PC-9 (cell line): ENCODE measurements around the gene SDK1. TPM values are rescaled to one million over a fixed set of nuclear protein-coding genes. Genes with fewer than 3 reads are reported as not detected.
"Not testable (repeated sequence)": the region's sequence is repeated elsewhere in the genome, so short reads cannot be mapped to it uniquely, and the experiment has no call there.

Experiments used
- BruUV-seq: library from RNA; stranded (reverse); fragments of 400-500 nt; replicated peaks from 2 replicates; lab custom pipeline; 2021; lab: Mats Ljungman, UMichigan
- CTCF ChIA-PET: fragments of 300-600 bp; sonication (Branson Sonifier 250); formaldehyde crosslinking; loops from one replicate; lab custom pipeline; 2022; ENCODE audit warnings: antibody characterized with exemption; lab: Charles Lee
- POLR2A ChIA-PET: fragments of 300-600 bp; sonication (Branson Sonifier 250); formaldehyde crosslinking; loops from one replicate; lab custom pipeline; 2022; ENCODE audit warnings: antibody characterized with exemption; ENCODE audit not compliant: unreplicated experiment; lab: Charles Lee
- DNase-seq, 2 experiments: peaks; one replicate each; pipeline versions ENCODE4 v3.0.0 to v3.0.0-alpha.2; 2015 to 2022; ENCODE audit warnings: mixed read lengths in 1 of 2
- H2AFZ ChIP-seq: fragments of 200-600 bp; sonication (generic); 2 replicates; pipeline ENCODE4 v1.8.1; 2017; ENCODE audit warnings: antibody characterized with exemption
- H3F3A ChIP-seq: fragments of 200-600 bp; sonication (generic); 2 replicates; pipeline ENCODE4 v1.8.1; 2017; ENCODE audit warnings: antibody characterized with exemption, mild to moderate bottlenecking, low read depth; ENCODE audit not compliant: insufficient read depth
- H3K27ac ChIP-seq: fragments of 200-600 bp; sonication (generic); 2 replicates; pipeline ENCODE4 v1.6.1; 2016; ENCODE audit warnings: mixed run types
- H3K27me3 ChIP-seq: fragments of 200-600 bp; sonication (generic); 2 replicates; pipeline ENCODE4 v1.6.1; 2016; ENCODE audit warnings: low read depth, mixed run types; ENCODE audit not compliant: insufficient read depth
- H3K36me3 ChIP-seq: fragments of 200-600 bp; sonication (generic); 2 replicates; pipeline ENCODE4 v1.6.1; 2016; ENCODE audit warnings: low read depth, mixed run types
- H3K4me1 ChIP-seq: fragments of 200-600 bp; sonication (generic); replicated peaks from 2 replicates; pipeline ENCODE4 v1.6.1; 2016; ENCODE audit warnings: mixed run types; ENCODE audit not compliant: insufficient read depth
- H3K4me2 ChIP-seq: fragments of 200-600 bp; sonication (generic); 2 replicates; pipeline ENCODE4 v1.6.1; 2017; ENCODE audit warnings: mixed run types
- H3K4me3 ChIP-seq: fragments of 200-600 bp; sonication (generic); 2 replicates; pipeline ENCODE4 v1.6.1; 2016; ENCODE audit warnings: mixed run types
- H3K79me2 ChIP-seq: fragments of 200-600 bp; sonication (generic); 2 replicates; pipeline ENCODE4 v1.6.1; 2017; ENCODE audit warnings: low read depth, mixed run types
- H3K9me2 ChIP-seq: fragments of 200-600 bp; sonication (generic); 2 replicates; pipeline ENCODE4 v1.8.1; 2017; ENCODE audit warnings: mild to moderate bottlenecking; ENCODE audit not compliant: insufficient read depth
- H3K9me3 ChIP-seq: fragments of 200-600 bp; sonication (generic); 2 replicates; pipeline ENCODE4 v1.8.1; 2016; ENCODE audit warnings: low read depth; ENCODE audit not compliant: insufficient read depth
- H4K20me1 ChIP-seq: fragments of 200-600 bp; sonication (generic); 2 replicates; pipeline ENCODE4 v1.8.1; 2017; ENCODE audit not compliant: insufficient read depth
- EZH2 ChIP-seq: fragments of 200-600 bp; sonication (generic); IDR thresholded peaks from 2 replicates; pipeline ENCODE4 v1.8.0; 2017; ENCODE audit warnings: antibody characterized with exemption, low read depth
- intact Hi-C: fragments of 100-400 bp; cut with micrococcal nuclease; formaldehyde crosslinking; loops from one replicate; pipeline ENCODE4 v1.10.0; 2022; ENCODE audit not compliant: unreplicated experiment
- total RNA-seq: library from RNA; stranded (reverse); gene quantifications from 2 replicates; pipeline ENCODE4 v1.2.3, GENCODE V29; 2021
- TF ChIP-seq, protein P1 (sequence below): fragments of 200-600 bp; sonication (generic); conservative IDR thresholded peaks from 2 replicates; pipeline ENCODE4 v1.6.1; 2017; ENCODE audit warnings: mixed run types, antibody characterized with exemption, mild to moderate bottlenecking, moderate library complexity

Gene SDK1
- total RNA-seq, 1 experiment from 2014 or later: not detected

DNA sequence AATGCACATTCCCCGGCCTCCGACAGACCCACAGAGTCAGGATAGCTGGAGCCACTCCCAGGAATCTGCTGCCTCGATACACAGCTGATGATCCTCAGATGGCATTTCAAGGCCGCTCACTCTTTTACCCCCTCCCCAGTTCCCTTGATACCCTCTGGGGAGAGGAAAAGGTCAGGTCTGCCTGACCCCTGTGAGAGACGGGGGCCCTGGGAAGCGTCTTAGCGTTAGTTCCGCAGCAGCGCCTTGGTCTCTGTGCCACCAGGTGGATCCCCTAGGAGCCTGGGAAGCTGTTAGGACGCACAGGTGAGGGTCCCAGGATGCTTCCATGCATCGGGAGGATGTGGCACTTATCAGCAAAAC, 960.5 kb downstream of the SDK1 start:
- no peaks in the 10 kb centered on the region for H4K20me1 ChIP-seq
- no peak overlapping the region for H3K27ac ChIP-seq
- H2AFZ ChIP-seq: no peak overlapping the region
- ChIA-PET POLR2A (interaction anchor here (0.6 kb wide), 1 partner anchor 14 kb away, joined by 5 read pairs; no protein-coding TSS in a partner anchor), CTCF (no interaction called here)
- no peak overlapping the region for H3K4me2 ChIP-seq
- no peaks in the 10 kb centered on the region for H3K9me2 ChIP-seq
- BruUV-seq: no TSS peak
- H3K27me3 ChIP-seq: peaks cover 56% of the 10 kb centered on the region
- DNase-seq: no peak
- no peaks in the 10 kb centered on the region for H3K4me1 ChIP-seq
- H3K4me3 ChIP-seq: no peak overlapping the region
- H3K36me3 ChIP-seq: no peaks in the 10 kb centered on the region
- TF ChIP-seq, protein P1, sequence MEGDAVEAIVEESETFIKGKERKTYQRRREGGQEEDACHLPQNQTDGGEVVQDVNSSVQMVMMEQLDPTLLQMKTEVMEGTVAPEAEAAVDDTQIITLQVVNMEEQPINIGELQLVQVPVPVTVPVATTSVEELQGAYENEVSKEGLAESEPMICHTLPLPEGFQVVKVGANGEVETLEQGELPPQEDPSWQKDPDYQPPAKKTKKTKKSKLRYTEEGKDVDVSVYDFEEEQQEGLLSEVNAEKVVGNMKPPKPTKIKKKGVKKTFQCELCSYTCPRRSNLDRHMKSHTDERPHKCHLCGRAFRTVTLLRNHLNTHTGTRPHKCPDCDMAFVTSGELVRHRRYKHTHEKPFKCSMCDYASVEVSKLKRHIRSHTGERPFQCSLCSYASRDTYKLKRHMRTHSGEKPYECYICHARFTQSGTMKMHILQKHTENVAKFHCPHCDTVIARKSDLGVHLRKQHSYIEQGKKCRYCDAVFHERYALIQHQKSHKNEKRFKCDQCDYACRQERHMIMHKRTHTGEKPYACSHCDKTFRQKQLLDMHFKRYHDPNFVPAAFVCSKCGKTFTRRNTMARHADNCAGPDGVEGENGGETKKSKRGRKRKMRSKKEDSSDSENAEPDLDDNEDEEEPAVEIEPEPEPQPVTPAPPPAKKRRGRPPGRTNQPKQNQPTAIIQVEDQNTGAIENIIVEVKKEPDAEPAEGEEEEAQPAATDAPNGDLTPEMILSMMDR: no peak
- TF ChIP-seq EZH2: no peak
- no peaks in the 10 kb centered on the region for H3K9me3 ChIP-seq
- no peaks in the 10 kb centered on the region for H3K79me2 ChIP-seq
- intact Hi-C loops: no loop called here
- H3F3A ChIP-seq: no peaks in the 10 kb centered on the region

DNA sequence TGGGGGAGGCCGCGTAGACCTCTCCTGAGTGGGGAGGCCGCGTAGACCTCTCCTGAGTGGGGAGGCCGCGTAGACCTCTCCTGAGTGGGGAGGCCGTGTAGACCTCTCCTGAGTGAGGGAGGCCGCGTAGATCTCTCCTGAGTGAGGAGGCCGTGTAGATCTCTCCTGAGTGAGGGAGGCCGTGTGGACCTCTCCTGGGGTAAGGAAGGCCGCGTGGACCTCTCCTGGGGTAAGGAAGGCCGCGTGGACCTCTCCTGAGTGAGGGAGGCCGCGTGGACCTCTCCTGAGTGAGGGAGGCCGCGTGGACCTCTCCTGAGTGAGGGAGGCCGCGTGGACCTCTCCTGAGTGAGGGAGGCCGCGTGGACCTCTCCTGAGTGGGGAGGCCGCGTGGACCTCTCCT, 963.2 kb downstream of the SDK1 start:
- H3K4me1 ChIP-seq, BruUV-seq, H2AFZ ChIP-seq, CTCF ChIA-PET, H3K9me3 ChIP-seq, H3K79me2 ChIP-seq, H3K9me2 ChIP-seq, H3K36me3 ChIP-seq, H4K20me1 ChIP-seq, DNase-seq, H3K27ac ChIP-seq, H3K4me3 ChIP-seq, POLR2A ChIA-PET, H3K4me2 ChIP-seq, intact Hi-C loops, H3F3A ChIP-seq: not testable (repeated sequence)
- peaks cover 59% of the 10 kb centered on the region for H3K27me3 ChIP-seq

DNA sequence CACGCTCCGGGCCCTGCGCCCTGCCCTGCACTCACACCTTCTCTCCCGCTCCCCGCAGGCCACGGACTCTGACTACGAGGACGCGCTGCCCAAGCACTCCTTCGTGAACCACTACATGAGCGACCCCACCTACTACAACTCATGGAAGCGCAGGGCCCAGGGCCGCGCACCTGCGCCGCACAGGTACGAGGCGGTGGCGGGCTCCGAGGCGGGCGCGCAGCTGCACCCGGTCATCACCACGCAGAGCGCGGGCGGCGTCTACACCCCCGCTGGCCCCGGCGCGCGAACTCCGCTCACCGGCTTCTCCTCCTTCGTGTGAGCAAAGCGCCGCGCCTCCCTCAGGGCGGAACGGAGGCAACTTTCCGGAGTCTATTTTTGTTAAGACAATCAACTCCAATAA, 964.0 kb downstream of the SDK1 start:
- Histone ChIP-seq H3F3A (no peaks in the 10 kb centered on the region), H3K9me3 (no peaks in the 10 kb centered on the region), H3K4me3 (no peak overlapping the region), H3K27me3 (peaks cover 60% of the 10 kb centered on the region), H3K4me1 (no peaks in the 10 kb centered on the region), H3K79me2 (no peaks in the 10 kb centered on the region), H3K9me2 (no peaks in the 10 kb centered on the region), H3K27ac (no peak overlapping the region), H3K4me2 (no peak overlapping the region), H3K36me3 (no peaks in the 10 kb centered on the region), H2AFZ (no peak overlapping the region), H4K20me1 (no peaks in the 10 kb centered on the region)
- no peak for DNase-seq
- intact Hi-C loops: no loop called here
- ChIA-PET POLR2A (no interaction called here), CTCF (no interaction called here)
- BruUV-seq: no TSS peak
- TF ChIP-seq, protein P1: no peak
- no peak for TF ChIP-seq EZH2

DNA sequence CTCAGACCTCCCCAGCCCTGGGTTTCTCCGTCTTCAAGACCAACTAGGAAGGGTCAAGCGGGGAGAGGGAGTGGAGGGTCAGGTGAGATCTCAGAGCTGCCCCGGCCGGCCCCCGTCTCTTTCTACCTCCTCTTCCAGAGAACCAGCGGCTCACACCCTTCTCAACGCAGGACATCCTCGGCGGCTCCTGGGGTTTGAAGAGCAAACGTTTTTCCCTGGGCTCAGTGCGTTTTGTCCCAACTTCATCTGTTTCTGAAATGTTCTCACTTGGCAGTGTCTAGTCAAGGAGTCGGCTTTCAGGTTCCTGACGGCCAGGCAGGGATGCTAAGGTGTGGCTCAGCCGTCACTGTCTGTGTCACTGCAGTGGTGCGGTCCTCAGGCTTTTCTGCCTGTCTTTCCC, 964.6 kb downstream of the SDK1 start:
- TF ChIP-seq, protein P1: no peak
- TF ChIP-seq EZH2: no peak
- intact Hi-C loops: no loop called here
- BruUV-seq: no TSS peak
- DNase-seq: no peak
- Histone ChIP-seq H3K79me2 (no peaks in the 10 kb centered on the region), H2AFZ (no peak overlapping the region), H3K9me3 (no peaks in the 10 kb centered on the region), H3K9me2 (no peaks in the 10 kb centered on the region), H3K4me2 (no peak overlapping the region), H4K20me1 (no peaks in the 10 kb centered on the region), H3F3A (no peaks in the 10 kb centered on the region), H3K36me3 (no peaks in the 10 kb centered on the region), H3K4me1 (no peaks in the 10 kb centered on the region), H3K27me3 (peaks cover 64% of the 10 kb centered on the region), H3K4me3 (no peak overlapping the region), H3K27ac (no peak overlapping the region)
- ChIA-PET POLR2A (no interaction called here), CTCF (no interaction called here)
